Mononuclear cell (primary cell): Measurements from ENCODE around the gene SMG6. TPM values are rescaled to one million over a fixed set of nuclear protein-coding genes. Genes with fewer than 3 reads are reported as not detected.
"Not testable (repeated sequence)": the region's sequence is repeated elsewhere in the genome, so short reads cannot be mapped to it uniquely, and the experiment has no call there.

Source experiments
- H3K27me3 ChIP-seq: 2 replicates; pipeline ENCODE4 v1.6.0; 2011; ENCODE audit warnings: low read length, control low read depth; ENCODE audit not compliant: insufficient read depth
- H3K4me1 ChIP-seq: 2 replicates; pipeline ENCODE4 v1.5.1; 2011; ENCODE audit warnings: mild to moderate bottlenecking, low read length, control low read depth; ENCODE audit not compliant: insufficient read depth
- H3K4me3 ChIP-seq: 2 replicates; pipeline ENCODE4 v1.5.1; 2011; ENCODE audit warnings: mild to moderate bottlenecking, low read length, moderate library complexity
- H3K9me3 ChIP-seq: 2 replicates; pipeline ENCODE4 v1.5.1; 2011; ENCODE audit warnings: low read depth, mild to moderate bottlenecking, control low read depth, low read length
- total RNA-seq: library from RNA; depleted of rRNA; stranded (reverse); fragments of >200 nt; gene quantifications from one replicate; pipeline ENCODE4 v1.2.3, GENCODE V29; 2012

The SMG6 gene
- total RNA-seq, 1 donor = 21.8 TPM

DNA sequence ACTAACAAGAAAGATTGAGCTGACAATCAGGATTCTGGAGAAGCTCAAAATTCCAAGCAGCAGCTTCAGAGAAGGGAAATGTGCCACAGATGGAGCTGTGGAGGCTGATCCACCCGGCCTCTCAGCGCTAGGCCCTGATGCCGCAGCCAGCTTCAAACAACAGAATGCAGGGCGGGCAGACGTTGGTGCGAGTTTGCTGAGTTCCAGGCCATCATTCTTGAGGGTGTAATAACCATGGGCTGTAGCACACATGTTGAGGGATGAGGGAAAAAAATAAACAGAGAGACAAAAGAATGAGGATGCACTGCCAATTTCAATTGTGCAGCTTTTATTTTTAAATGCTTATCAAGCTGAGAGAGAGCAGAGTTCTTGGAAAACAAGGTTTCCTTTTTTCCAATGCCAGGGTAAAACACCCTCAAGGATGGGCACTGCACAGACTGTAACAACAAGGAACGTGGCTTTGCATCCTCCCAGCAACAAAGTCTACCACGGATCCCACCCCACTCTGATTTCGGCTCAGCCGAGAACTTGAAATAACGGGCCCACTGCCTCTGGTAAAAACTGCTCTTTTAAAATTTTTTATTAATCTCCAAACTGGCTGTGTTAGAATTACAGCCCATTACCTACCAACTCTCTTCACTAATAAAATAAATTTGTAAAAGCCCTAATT lies 90.2 kb downstream of the SMG6 start:
- Histone ChIP-seq H3K27me3 (no peaks in the 10 kb centered on the region), H3K9me3 (no peaks in the 10 kb centered on the region), H3K4me1 (peaks cover 30% of the 10 kb centered on the region), H3K4me3 (no peak overlapping the region)

DNA sequence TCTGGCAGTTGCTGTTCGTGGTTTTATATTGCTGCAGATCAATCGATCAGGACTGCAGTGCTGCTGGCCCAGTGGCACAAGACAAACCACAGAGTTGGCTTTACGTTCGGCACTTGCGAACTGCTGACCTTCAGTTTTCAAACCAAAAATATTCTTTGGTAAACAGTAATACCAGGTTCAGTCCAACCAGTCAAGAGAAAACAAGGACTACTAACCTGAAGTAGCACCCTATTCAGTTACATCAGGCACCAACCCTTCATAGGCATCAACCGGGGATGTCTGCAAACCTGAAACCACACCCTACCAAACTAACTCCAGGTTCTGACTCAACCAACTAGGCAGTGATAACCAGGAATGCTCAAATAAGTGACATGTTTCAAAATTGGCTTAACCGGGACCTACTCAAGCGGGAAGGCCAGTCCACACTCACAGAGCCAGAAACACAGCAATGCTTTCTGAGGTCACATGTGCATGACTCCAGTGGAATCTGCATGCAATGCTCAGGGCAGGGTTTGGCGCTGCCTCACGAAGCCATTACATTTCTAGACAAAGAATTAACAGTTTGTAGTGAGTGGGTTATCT lies 91.1 kb downstream of the SMG6 start:
- H3K4me1 ChIP-seq = peaks cover 30% of the 10 kb centered on the region
- H3K4me3 ChIP-seq = no peak overlapping the region
- no peaks in the 10 kb centered on the region for H3K9me3 ChIP-seq
- H3K27me3 ChIP-seq = no peaks in the 10 kb centered on the region

DNA sequence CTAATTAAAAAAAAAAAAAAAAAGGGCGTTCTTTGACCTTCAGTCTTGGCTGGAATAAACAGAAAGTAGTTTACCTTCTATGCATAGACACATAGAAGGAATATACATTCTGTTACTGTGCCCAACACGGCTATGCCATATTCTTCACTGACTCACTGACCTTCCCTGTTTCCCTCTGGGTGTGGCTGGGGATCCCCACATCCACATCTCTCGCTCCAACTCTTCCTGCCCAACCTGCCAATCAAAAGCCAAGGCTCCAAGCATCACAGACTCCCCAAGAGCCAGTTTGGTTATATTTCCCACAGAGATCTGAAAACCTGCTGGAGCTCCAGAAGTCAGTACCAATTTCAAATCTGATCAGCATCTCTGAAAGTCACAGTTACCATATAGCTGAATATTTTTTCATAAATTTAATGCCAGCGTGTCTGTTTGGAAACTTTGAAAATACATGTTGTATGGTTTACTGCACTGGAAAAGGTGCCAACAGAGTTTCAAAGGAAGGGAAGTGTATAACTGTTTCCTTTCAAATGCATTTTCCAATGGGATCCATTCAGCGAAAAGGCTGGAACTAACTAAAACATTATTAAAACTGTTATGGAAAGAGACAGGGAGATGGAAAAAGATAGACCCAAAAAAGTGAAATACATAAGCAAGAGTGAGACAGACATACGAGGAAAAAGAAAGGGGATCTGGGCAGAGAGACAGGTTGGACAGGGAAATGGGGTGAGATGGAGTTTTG lies 91.8 kb downstream of the SMG6 start:
- H3K27me3 ChIP-seq = no peaks in the 10 kb centered on the region
- peaks cover 30% of the 10 kb centered on the region for H3K4me1 ChIP-seq
- no peak overlapping the region for H3K4me3 ChIP-seq
- H3K9me3 ChIP-seq = no peaks in the 10 kb centered on the region

DNA sequence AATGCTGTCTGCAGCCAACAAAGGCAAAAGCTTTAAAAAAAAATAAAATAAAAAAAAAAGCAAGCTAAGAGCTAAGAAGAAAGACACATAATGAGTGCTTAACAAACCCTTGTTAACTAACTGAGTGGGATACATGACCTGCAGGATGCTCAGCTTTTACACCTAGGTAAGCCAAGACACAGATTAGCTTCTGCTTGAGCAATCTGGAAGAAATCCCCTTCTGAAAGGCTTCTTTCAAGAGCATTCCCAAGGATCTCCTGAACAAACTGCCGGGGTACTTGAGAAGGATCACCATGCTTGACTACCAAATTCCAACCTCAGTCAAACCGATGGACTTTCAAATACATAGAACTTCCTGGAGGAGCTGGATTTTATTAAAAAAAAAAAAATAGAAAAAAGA lies 92.9 kb downstream of the SMG6 start:
- Histone ChIP-seq H3K4me3 (no peak overlapping the region), H3K4me1 (peaks cover 25% of the 10 kb centered on the region), H3K27me3 (no peaks in the 10 kb centered on the region), H3K9me3 (no peaks in the 10 kb centered on the region)

DNA sequence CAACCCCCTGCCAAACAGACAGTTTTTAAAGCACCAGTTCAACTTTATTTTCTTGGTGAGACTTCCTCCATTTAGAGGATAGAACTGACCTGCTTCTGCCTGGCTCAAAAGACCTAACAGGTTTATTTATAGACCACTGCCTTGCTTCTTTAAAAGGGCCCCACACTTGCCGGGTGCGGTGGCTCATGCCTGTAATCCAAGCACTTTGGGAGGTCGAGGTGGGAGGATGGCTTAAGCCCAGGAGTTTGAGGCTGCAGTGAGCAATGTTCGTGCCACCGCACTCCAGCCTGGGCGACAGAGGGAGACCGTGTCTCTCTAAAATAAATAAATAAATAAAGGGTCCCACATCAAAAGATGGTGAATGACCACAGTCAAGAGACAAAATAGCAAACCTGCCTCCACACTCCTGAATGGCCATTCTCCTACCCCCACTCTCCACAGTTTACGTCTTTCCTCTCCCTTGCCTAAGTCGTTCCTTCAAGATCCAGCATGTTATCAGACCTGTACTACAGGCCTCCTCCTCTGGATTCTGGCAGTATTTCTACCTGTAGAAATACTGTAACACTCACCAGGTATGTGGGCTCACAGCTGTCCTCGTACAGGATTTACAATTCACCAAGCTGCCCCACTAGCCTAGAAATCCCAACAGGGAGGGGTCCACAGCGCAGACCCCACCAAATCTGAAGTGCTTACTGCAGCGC lies 95.6 kb downstream of the SMG6 start:
- H3K27me3 ChIP-seq = no peaks in the 10 kb centered on the region
- H3K4me3 ChIP-seq = no peak overlapping the region
- H3K4me1 ChIP-seq = no peaks in the 10 kb centered on the region
- no peaks in the 10 kb centered on the region for H3K9me3 ChIP-seq

DNA sequence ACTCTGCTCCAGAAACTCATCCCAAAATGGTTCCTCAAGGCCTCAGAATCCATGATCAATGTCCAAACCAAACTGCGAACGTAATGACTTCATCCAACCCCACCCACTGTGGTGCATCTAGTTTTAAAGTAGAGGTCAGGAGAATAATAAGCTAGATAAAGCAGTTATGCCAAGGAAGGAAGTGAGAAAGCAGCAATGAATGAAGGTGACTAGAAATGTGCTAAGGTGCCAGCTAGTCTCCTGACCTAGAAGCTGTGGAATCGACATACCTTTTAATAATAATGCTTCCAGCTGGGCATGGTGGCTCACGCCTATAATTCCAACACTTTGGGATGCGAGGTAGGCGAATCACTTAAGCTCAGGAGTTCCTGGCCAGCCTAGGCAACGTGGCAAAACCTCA lies 99.2 kb downstream of the SMG6 start:
- Histone ChIP-seq H3K4me1 (peaks cover 4% of the 10 kb centered on the region), H3K27me3 (no peaks in the 10 kb centered on the region), H3K4me3 (no peak overlapping the region), H3K9me3 (no peaks in the 10 kb centered on the region)

DNA sequence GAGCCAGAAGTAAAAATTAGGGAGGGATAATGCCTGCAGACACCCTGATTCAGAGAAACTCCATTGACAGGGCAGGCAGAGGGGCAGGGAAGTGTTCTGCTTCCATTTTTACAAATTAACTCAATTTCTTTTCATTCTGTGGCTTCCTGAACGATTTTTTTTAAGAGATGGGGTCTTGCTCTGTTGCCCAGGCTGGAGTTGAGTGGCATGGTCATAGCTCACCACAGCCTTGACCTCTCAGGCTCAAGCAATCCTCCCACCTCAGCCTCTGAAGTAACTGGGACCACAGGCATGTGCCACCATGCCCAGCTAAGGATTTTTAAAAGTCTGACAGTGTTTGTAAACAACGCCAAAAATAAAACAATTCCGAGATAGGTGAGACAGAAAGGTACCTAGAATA lies 99.8 kb downstream of the SMG6 start:
- no peaks in the 10 kb centered on the region for H3K27me3 ChIP-seq
- no peak overlapping the region for H3K4me3 ChIP-seq
- H3K4me1 ChIP-seq = peaks cover 4% of the 10 kb centered on the region
- H3K9me3 ChIP-seq = no peaks in the 10 kb centered on the region

DNA sequence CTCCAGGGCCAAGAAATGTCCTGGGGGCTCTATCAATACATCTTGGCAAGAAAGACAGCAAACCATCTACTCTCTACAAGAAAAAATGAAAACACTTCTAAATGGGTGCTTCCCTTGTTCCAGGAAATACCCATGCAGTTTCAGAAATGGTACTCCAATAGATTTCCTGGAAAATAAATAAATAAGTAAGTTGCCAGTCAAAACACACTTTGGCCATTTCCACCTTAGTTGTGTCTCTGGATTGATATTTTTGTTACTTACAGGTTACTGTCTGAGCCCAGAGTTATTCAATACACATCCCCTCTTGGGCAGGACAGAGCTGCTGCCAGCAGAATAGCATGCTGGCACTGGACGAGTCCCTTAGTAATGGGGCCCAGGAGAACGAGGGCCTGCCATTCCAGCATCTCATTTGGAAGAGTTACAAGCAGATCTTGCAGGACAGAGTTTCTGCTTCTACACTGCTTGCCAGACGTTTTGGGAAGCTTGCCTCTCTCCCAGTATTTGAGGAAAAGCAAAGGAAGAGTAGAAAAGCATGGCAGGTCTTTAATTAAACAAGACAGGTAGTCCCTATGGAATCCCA lies 100.5 kb downstream of the SMG6 start:
- no peaks in the 10 kb centered on the region for H3K9me3 ChIP-seq
- H3K4me1 ChIP-seq = peaks cover 4% of the 10 kb centered on the region
- H3K4me3 ChIP-seq = no peak overlapping the region
- no peaks in the 10 kb centered on the region for H3K27me3 ChIP-seq

DNA sequence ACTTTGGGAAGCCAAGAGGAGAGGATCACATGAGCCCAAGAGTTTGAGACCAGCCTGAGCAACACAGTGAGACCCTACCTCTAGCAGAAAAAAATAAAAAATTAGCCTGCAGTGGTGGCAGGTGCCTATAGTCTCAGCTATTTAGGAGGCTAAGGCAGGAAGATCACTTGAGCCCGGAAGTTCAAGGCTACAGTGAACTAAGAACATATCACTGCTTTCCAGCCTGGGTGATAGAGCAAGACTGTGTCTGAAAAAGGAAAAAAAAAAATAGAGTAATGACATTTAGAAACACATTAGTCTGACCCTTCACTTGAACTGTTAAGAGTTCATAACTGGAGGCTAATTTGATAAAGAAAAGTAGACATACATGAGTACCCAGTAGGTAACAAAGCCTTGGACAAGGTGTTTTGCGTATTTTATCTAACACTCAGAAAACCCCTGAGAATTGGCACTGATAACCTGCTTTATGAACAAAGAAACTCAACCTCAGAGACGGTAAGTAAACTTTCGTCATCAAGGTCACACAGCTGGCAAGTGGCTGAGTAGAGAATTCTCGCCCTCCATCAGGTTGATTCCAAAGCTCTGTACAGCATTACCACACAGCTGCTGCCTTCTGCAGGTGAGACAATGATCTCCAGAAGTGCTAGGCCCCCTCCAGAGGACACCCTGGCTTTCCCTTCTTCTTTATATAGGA lies 101.1 kb downstream of the SMG6 start:
- H3K27me3 ChIP-seq = no peaks in the 10 kb centered on the region
- H3K9me3 ChIP-seq = no peaks in the 10 kb centered on the region
- peaks cover 4% of the 10 kb centered on the region for H3K4me1 ChIP-seq
- H3K4me3 ChIP-seq = no peak overlapping the region

DNA sequence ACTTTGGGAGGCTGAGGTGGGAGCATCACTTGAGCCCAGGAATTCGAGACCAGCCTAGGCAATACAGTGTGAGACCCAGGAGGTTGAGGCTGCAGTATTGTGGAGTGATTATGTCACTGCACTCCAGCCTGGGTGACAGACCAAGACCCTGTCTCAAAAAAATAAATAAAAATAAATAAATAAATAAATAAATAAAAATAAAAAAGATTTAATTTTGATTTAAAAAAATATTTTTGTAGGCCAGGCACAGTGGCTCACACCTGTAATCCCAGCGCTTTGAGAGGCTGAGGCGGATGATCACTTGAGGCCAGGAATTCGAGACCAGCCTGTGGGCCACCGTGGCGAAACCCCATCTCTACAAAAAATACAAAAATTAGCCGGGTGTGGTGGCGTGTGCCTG lies 104.2 kb downstream of the SMG6 start:
- not testable (repeated sequence) for H3K9me3 ChIP-seq, H3K4me3 ChIP-seq, H3K27me3 ChIP-seq, H3K4me1 ChIP-seq

DNA sequence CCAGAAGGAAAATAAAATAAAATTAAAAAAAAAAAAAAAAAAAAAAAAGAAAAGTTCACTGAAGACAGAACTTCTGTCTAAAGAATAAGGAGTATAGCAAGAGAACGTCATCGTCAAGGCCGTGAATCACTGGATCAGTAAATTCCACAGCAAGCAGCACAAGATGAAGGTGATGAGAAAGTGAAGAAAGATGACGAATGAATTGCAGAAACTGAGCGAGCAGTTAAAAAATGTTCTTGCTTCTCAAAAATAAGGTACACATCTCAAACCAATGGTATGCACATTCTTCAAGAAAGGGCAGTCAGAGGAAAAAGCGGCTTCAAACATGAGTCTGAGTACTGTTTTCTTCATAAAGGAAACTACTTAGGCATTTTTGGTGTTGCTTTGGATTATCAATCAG lies 104.7 kb downstream of the SMG6 start:
- Histone ChIP-seq H3K4me3 (no peak overlapping the region), H3K27me3 (no peaks in the 10 kb centered on the region), H3K9me3 (no peaks in the 10 kb centered on the region), H3K4me1 (peaks cover 8% of the 10 kb centered on the region)

DNA sequence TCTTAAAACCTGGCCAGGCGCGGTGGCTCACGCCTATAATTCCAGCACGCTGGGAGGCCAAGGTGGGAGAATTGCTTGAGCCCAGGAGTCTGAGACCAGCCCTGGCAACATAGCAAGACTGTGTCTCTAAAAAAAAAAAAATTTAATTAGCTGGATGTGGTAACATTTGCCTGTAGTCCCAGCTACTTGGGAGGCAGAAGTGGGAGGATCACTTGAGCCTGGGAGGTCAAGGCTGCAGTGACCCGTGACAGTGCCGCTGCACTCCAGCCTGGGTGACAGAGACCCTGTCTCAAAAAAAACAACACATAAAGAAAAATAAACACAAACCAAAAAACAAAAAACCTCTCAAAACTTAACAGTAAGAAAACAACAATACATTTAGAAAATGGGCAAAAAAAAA lies 106.3 kb downstream of the SMG6 start:
- Histone ChIP-seq H3K9me3 (no peaks in the 10 kb centered on the region), H3K4me1 (peaks cover 15% of the 10 kb centered on the region)

DNA sequence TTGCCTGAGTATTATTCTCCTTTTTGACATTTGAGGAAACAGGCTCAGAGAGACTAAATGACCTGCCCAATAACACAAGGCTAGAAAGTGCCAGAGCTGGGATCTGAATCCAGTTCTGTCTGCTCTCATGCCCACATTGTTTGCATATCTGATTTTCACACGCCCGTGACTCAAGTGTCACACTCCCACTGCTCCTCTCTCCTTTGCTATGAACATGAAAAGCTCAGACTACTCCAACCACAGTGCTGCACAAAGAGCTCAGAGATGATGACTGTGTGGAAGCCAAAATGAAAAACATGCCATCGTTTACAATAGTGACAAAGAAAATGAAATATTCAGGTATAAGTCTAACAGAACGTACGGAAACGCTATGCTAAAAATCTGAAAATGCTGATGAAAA lies 107.9 kb downstream of the SMG6 start:
- Histone ChIP-seq H3K4me3 (no peak overlapping the region), H3K27me3 (no peaks in the 10 kb centered on the region), H3K4me1 (peaks cover 30% of the 10 kb centered on the region), H3K9me3 (no peaks in the 10 kb centered on the region)

More for the DNA sequence above, 106.3 kb downstream of the SMG6 start:
- Histone ChIP-seq H3K27me3 (no peaks in the 10 kb centered on the region), H3K4me3 (no peak overlapping the region)

DNA sequence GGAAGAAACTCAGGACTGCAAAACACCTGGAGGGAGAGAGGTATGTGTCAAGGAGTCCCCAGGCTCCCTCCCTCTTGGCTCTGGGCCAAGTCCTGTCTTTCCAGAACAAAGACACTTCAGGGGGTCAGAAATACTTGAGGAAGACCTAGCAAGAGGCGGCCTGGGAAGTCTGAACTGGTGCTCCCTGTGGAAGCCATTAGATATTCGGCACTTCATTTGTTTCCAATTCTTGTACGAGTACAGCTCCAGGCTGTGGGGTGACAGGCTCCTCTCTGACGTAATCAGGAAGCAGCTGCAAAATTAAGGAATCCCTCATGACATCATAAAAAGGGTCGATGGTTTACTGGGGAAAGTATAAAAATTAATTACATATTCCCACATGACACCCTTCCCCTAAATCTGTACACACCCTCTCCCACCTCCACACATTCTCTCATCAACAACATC lies 108.7 kb downstream of the SMG6 start:
- Histone ChIP-seq H3K27me3 (no peaks in the 10 kb centered on the region), H3K9me3 (no peaks in the 10 kb centered on the region), H3K4me1 (peaks cover 37% of the 10 kb centered on the region), H3K4me3 (no peak overlapping the region)
